Germinal center (tissue), 1 donor: ENCODE data around the gene TXNIP.
A peak's percentile ranks its signal among the peaks of the same experiment; 100 is the strongest.
"Not testable (repeated sequence)": the region's sequence is repeated elsewhere in the genome, so short reads cannot be mapped to it uniquely, and the experiment has no call there.

Experiments
- DNase-seq: peaks from one replicate; pipeline ENCODE4 v3.0.0; 2012; ENCODE audit warnings: mixed read lengths, low spot score

TXNIP gene, protein sequence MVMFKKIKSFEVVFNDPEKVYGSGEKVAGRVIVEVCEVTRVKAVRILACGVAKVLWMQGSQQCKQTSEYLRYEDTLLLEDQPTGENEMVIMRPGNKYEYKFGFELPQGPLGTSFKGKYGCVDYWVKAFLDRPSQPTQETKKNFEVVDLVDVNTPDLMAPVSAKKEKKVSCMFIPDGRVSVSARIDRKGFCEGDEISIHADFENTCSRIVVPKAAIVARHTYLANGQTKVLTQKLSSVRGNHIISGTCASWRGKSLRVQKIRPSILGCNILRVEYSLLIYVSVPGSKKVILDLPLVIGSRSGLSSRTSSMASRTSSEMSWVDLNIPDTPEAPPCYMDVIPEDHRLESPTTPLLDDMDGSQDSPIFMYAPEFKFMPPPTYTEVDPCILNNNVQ

DNA sequence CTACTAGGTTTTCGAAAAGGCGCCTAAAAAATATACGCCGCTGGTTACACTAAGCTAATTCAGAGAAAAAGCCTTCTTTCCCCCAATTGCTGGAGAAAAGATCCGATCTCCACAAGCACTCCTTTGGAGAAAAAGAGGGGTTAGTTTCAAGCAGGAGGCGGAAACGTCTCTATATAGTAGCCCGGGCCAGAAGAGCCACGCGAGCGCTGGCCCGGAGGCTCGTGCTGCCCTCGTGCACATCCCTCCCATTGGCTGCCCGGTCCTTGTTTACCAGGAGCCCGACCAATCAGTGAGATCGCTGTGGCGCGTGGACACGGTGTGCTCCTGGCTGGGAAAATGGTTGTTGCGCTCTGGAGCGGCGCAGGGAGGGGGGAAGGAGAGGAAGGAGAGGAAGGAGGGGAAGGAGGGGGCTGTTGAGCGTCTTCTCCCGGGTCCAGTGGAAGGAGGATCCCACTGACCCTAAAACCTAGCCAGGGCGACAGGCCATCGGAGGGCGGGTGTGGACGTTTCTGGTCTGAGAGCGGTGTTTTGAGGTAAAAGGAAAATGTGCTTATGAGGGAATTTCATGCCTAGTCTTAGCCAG lies at the start of gene TXNIP:
Gene TXNIP (minus strand): TSS at position 147 of the 583 bp plus-strand sequence. CDS start 313 bp downstream, outside the sequence.
- peak; percentile 97 for DNase-seq

DNA sequence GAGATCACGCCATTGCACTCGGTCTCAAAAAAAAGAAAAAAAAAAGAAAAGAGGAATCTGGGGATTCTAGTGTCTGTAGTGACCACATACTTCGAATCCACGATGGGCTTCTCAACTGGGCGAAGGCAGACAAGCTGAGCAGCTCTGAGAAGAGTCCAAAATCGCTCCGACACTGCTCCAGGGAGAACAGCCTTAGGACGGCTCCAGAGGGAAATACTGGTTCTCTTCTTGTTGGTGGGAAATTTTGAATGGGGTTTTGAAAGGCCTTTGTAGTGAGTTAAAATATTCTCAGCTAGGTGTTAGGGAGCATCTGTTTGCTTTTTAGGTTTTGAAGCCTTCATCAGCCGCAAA lies 43.4 kb upstream of the TXNIP start:
- no peak for DNase-seq

DNA sequence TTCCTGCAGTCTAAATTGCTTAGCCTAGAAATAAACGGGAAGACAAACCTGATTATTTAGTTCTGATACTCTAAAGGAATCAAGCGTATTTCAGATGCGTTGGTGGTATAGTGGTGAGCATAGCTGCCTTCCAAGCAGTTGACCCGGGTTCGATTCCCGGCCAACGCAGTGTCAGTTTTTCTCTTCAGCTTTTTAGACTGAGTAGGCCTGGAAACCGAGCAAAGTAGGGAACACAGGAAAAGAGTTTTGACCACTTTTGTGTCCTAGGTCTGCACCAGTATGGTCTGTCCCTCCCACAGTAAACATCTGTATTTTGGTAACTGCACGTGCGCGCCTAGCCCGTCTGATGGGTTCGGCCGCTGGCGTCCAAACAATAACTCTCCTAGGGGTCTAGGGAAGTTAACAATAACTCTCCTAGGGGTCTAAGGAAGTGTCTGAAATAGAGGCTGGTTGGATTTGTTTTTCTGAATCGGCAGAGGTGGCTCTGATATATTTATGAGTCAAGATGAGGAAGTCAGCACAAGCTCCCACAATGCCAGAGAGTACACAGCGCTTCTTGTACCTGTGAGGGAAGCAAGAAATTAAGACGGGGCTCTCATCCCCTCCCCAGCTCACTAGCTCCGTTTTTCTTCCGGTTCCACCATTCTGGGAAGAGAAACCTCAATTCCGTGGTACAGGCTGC lies 40.7 kb upstream of the TXNIP start:
- peak; percentile 69 for DNase-seq

DNA sequence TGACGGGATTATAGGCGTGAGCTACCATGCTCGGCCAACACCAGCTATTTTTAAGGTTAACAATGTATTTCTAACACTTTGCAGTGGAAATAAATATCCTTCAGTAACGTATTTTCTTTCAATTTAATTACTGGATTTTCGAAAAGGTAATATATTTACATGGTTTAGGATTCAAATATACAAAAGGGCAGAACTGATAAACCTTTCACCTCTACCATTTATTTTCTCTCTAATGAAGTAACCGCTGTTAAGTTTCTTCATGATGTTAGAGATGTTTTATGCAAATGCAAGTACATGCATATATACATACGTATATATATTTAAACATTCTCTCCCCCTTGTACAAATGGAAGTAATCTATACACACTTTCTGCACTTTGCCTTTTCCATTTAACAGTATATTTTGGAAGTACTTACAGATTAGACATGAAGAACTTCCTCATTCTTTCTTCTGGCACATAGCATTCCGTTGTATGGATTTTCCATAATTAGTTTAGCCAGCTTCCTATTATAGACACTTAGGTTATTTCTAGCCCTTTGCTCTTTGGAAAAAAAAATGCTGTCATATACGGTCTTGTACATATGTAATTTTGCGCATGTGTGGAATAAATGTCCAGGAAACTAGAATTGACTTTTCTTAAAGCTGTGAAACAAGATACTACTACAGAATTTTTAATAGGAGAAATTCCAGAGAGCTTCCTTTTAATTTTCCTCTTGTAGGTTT lies 40.0 kb upstream of the TXNIP start:
- DNase-seq = peak; percentile 9

DNA sequence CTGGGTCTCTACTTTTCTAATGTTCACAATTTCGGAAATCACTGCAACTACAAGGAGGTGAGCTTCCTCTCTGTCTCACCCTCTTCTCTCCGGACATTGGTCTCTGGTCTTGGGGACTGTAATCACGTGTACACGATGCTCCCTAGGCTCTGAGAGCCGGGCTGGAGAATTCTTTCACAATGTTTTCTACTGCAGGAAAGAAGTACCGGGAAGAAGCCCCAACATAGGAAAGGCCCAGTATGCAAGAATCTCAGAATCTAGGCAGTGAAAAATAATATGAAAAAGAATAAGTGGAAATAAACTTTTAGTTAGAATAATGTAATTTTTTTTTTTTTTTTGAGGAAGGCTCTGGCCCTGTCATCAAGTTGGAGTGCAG lies 38.7 kb upstream of the TXNIP start:
- no peak for DNase-seq

DNA sequence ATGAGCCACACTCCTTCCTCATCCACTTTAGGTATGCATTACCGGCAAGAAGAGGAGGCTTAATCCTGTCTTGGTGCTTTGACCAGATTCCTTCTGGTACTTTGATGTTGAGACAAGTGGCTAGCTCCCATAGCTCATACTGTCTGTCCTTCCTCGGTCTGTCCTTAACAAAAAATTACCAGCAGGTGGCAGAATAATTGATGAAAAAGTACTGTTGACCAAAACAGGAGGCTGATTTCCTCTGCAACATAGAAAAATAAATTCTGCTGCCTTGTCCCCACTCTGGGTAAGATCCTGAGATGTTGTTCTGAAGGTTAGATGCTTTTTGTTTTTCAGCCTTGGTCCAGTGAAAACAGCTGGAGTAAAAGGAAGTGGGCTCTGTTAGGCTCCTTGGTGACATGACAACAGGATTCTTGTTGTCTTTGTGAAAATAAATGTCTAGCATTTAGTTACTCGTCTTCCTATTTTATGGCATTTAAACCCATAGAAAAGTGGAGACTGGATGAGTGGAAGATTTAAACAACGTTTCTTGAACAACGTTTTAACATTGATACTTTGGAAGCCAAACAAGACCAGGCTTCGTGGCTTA lies 36.3 kb upstream of the TXNIP start:
- DNase-seq = peak; percentile 28

DNA sequence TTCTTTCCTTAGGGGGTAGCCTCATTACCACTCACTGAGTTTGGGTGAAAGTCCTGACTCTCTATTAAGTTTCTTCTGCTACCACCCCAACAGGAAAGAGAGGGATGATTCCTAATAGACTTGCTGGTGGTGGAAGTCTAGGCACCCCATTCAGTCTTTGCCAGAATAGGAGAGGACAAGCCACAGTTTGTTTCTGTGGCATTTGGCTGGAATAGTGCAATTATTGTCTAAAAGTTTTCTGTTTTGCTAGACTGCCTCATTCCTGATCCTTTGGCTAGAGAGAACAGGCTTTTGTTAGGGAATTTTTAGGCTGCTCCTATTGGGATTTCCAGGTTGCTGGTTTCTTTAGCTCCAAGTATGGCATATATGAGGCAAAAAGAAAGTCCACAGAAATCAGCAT lies 35.1 kb upstream of the TXNIP start:
- no peak for DNase-seq

DNA sequence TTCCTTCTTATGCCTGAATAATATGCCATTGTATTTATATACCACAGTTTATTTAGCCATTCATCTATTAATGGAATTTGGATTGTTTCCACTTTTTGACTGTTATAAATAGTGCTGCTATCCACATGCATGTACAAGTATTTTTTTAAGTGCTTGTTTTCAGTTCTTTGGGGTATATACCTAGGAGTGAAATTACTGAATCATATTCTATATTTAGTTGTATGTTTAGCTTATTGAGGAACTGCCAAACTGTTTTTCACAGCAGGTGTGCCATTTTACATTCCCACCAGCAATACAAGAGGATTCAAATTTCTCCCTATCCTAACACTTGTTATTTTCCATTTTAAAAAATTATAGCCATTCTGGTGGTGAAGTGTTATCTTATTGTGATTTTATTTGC lies 32.7 kb upstream of the TXNIP start:
- DNase-seq = no peak

DNA sequence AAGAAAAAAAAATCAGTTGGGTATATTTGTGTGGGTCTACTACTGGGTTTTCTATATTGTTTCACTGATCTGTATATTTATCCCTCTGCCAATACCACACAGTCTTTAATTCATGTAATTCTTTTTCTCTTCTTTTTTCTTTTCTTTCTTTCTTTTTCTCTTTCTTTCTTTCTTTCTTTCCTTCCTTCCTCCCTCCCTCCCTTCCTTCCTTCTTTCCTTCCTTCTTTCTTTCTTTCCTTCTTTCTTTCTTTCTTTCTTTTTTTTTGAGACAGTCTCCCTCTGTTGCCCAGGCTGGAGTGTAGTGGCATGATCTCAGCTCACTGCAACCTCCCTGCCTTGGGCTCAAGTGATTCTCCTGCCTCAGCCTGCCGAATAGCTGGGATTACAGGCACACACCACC lies 30.3 kb upstream of the TXNIP start:
- DNase-seq = not testable (repeated sequence)

DNA sequence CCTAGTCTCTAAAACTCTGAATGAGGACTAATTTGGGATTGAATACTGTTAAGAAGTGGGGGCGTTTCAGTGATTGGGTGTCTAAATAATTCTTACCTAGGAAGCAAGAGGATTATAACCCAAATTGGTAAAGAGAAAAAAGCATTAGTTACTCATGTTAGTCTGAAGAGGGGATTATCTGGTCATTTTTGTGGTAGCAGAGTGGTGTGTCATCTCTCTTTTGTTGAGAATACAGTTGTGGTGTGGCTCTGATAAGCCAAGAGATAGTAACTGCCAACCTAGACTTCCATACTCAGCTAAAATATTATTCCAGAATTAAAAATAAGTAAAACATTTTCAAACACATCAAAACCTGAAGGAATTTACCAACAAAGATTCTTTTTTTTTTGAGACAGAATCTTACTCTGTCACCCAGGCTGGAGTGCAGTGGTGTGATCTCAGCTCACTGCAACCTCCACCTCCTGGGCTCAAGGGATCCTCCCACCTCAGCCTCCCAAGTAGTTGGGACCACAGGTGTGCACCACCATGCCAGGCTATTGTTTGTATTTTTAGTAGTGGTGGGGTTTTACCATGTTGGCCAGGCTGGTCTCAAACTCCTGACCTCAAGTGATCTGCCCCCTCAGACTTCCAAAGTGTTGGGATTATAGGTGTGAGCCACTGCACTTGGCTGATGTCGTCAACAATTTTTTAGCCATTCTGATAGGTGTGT lies 29.6 kb upstream of the TXNIP start:
- DNase-seq = not testable (repeated sequence)

DNA sequence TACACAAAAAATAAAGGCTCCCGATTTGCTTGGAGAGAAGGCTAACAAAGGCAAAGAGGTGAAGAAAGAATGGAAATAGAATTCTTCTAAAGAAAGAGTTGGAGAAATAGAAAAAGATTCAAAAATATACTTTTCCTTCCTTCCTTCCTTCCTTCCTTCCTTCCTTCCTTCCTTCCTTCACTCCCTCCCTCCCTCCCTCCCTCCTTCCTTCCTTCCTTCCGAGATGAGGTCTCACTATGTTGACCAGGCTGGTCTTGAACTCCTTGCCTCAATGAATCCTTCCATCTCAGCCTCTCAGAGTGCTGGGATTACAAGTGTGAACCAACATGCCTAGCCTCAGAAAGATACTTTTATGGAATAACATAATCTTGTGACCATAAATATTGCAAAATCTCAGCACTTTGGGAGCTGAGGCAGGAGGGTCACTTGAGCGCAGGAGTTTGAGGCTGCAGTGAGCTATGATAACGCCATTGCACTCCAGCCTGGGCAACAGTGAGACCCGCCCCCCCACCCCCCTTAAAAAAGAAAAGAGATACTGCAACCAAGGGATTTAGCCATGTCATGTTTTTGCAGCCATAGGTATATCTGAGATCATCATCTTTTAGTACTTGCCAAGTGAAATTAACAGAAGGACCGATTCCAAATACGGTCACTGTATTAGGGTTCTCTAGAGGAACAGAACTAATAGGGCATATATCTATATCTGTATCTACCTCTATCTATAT lies 26.2 kb upstream of the TXNIP start:
- no peak for DNase-seq

DNA sequence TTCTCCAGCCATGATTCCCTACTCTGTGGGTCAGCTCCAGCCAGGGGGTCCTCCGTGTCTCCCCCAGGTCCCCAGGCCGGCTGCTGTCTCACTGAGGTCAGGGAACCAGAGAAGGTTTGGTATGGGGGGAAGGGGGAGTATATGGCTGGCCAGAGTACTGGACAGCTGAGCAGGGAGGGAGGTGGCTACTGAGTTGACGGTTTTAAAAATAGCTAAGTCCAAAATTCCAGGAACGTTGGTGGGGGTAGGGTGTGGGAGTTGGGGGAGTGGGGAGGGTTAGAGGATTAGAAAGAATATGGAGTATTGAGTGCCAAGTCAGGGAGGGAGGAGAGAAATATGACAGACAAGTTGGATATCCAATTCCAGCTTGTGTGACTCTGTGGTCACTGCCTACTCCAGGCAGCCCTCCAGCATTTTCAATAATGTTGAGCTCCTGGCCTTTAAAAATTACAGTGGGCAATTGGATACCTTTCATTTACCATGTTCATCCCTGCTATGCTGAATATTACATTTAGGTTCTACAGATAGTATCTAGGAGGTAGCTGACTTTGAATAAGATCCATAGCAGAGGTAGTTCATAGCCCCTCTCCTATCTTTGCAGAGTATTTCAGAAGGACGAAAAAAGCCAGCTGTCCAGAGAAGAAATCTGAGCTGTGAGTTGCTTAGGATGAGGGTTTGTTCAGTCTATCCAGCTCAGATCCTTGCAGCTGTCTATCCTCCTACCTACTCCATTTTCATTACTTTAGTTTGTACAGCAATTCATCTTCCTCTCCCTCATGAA lies 25.4 kb upstream of the TXNIP start, which contains the start of gene HJV:
Gene HJV (minus strand): TSS at position 114 of the 781 bp plus-strand sequence. CDS start 1,504 bp downstream, outside the sequence.
- DNase-seq = no peak

DNA sequence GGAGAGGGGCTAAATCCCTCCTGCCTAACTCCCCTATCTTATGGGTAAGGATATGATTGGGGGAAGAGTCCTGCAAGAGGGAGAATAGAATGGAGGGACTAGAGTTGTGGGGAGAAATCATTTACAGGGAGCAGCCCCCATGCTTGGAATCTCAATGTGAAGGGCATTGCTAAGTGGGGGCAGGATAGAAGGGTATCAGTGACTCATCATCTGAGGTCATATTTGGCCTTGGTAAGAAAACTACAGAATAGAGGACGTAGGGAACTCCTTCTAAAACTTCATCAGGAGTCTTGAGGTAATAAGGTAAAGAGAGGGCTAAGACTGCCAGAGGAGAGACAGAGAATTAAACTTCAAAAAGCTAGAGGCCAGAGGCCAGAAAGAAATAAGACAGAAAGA lies 24.7 kb upstream of the TXNIP start:
- DNase-seq = no peak

DNA sequence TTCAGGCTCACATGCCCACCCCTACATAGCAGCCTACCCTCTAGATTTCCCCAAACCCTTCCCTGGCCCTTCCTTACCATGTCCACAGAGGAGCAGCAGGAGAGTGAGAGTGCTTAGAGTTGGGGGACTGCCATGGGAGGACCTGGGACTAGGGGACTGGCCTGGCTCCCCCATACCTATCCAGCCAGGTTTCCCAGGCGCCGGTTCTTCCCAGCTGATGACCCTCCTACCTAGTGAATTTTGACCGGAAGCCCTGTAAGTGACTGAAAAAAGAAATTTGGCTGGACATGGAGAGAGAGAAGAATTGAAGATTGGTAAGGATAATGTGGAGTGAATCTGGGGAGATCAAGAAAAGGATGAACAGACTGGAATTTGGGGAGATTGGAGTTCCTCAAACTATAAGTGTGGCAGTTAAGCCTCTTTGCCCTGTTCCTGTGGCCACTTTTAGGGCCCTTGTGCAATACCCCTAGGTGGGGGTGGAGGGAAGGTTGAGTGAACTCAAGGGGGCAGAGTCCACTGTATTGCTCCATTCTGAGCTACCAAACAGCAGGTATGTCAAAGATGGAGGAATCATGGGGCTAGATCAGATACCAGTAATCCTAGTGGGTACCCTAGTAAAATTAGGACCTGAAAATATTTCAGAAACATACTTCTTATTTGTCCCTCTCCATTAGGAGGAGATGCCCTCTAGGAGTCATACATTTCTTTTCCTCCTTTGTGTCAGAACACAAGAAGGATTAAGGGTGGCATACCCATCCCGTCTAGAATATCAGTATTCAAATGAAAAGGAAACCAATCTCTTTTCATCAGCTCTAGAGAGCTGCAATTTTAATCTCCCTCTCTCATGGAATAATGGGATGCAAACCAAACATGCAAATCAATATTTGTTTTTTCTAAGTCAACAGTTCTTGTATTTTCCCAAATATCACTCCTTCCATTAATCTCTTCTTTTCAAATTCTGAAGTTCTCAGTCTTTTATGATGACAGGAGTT lies 24.0 kb upstream of the TXNIP start:
- no peak for DNase-seq

DNA sequence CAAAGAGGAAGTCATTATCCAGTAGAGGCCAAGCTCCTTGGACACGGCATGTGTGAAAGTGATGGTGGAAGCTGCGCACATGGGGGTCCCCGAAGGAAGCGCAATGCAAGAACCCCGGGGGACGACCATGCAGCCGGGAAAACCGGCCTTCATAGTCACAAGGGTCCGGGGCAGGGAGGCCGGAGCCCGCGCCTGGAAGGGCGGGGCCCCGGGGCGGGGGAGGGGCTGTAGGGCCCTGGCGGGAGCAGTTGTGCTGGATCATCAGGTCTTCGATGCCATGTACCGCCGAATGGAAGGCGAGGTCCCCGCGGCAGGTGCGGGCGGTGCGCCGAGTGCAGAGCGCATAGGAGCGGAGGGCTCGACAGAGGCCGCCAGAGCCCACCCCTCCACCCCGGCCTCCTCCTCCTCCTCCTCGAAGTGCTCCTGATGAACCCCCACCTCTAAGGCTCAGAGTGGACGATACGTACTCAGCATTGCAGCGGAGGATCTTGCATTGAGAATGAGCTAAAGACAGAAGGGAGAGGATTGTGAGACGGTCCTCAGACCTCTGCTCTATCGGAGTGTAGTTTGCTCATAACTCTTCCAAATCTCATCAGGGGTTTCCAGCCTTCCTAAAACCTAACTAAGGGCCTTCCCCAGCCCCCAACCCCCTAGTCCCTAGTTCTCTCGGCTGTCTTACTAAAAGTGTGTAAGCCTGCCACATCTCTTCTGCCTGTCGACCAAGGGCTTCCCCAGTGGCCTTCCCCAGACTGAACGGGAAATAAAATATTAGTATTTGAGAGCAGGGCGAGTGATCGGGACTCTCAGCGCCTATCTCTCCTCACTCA lies 23.1 kb upstream of the TXNIP start:
- DNase-seq = no peak

DNA sequence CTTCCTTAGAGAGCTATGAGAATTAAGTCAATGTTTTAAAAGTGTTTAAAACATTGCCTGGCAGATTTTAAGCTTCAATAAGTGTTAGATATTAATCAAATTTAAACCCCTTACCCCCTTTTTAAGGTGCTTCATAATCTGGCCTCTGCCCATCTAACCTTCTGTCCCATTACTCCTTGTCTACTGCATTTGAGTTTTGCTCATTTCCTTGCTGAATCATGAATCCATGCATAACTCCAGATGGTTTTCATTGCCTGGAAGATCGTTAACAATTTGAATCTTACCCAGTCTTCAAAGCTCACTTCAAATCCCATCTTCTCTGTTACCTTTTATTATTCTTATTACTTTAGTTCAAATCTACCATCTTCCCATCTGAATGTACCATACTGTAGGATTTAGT lies 20.5 kb upstream of the TXNIP start:
- no peak for DNase-seq

DNA sequence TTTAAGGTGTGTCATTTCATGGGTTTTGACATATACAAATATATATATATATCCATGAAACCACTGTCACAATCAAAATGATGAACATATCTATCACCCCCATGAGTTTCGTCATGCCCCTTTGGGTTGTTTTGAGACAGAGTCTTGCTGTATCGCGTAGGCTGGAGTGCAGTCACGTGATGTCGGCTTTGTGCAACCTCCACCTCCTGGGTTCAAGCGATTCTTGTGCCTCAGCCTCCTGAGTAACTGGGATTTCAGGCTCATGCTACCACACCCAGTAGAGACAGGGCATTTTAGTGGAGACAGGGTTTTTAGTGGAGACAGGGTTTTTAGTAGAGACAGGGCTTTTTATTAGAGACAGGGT lies 17.2 kb upstream of the TXNIP start:
- DNase-seq = no peak
